Medulla oblongata (tissue), 1 donor: ENCODE data around the gene SLC23A3.

ENCODE experiments used
- DNase-seq: peaks from one replicate; pipeline ENCODE4 v3.0.0-alpha.2; 2015; ENCODE audit errors: extremely low spot score

SLC23A3 gene

GRCh38 chr2:219142329-219142728 lies 27.5 kb downstream of the SLC23A3 start:
- no peak for DNase-seq

- no peak for DNase-seq
Observed at GRCh38 chr2:219140722-219141121, 29.1 kb downstream of the SLC23A3 start.

DNA sequence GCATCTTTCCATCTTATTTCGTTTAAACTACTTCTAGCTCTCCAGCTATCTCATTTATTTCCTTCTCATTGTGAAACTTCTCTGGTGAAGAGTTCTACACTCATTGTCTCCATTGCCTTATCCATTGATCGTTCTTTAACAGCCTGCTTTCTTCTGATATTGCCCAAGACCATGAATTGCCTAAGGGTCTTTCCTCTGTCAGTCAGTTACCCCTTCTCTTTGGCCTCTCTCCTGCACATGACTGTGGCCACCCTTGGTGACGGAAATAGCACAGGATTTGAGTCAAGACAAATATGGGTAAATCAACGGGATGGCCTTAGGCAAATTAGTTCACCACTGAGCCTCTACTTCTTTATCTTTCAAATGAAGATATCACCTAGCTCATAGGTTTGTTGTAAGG lies 35.9 kb downstream of the SLC23A3 start:
- DNase-seq = no peak

- DNase-seq = no peak
Observed at GRCh38 chr2:219131744-219132143, 38.1 kb downstream of the SLC23A3 start.

- no peak for DNase-seq
Observed at GRCh38 chr2:219131327-219131726, 38.5 kb downstream of the SLC23A3 start.

DNA sequence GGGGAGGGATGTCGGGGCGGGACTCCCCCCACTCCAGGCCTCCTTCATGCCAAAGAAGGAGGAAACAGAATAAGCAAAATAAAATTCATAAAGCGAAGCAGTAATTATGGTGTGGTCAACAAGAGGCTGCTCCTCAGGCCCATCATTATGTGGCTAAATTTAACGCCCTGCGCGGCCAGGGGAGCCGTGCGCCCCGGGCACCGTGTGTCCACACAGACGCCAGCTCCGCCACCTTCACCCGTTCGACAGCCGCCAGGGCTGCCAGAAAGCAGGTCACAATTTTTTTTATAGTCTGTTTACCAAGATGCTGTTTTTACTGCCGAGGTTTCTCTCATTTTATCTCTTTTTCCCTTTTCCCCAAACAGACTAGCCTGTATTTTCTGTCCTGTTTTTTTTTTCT lies 40.2 kb downstream of the SLC23A3 start:
- DNase-seq = no peak

- no peak for DNase-seq
Observed at GRCh38 chr2:219128396-219128795, 41.4 kb downstream of the SLC23A3 start.

- no peak for DNase-seq
Observed at GRCh38 chr2:219127037-219127635, 42.7 kb downstream of the SLC23A3 start.

DNA sequence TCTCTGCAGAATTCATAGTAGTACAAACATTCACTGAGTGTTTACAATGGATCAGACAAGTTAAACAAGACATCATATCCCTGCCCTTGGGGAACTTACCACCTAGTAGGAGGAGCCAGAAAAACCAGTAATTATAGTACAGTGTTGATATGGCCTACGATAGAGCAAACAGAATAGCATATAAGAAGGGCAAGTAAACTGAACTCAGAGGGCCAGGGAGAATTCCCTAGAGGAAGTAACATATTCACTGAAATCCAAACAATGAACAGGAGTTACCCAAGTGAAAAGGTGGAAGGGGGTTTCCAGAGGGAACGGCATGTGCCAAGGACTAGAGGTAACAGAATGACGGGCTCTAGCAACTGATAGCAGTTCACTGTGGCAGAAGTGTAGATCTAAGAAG lies 43.3 kb downstream of the SLC23A3 start:
- no peak for DNase-seq

- DNase-seq = no peak
Observed at GRCh38 chr2:219125886-219126270, 44.0 kb downstream of the SLC23A3 start.

- no peak for DNase-seq
Observed at GRCh38 chr2:219125225-219125885, 44.5 kb downstream of the SLC23A3 start.

DNA sequence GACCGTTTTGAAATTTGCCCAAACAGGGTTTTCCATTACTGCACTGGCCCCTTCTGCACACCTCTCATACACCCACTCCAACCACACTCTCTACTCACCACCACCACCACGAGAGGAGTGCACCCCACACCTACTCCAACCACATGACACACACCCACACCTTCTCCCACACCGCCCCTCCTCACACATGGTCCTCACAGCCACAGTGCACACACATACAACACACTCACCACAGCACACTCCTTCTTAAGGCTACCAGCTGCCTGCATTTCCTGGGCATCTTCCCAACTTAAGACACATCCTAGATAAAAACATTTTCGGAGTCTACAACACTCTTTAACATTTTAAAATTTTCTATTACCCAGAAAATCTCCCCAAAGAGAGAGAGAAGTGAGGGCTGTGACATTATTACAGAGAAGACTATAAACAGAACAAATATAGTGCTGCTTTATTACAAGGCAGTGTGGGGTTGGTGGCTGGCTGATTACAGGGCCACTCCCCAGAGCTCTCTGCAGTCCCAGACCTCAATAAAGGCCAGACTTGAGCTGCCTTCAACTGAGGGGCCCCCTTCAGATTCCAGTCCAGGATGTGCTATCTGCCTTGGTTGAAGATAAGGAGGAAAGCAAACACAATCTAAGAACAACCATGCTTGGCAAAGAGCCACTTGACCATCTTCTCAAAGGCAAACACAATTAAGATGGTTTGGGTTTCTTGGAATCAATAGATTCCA lies 45.3 kb downstream of the SLC23A3 start:
- no peak for DNase-seq

DNA sequence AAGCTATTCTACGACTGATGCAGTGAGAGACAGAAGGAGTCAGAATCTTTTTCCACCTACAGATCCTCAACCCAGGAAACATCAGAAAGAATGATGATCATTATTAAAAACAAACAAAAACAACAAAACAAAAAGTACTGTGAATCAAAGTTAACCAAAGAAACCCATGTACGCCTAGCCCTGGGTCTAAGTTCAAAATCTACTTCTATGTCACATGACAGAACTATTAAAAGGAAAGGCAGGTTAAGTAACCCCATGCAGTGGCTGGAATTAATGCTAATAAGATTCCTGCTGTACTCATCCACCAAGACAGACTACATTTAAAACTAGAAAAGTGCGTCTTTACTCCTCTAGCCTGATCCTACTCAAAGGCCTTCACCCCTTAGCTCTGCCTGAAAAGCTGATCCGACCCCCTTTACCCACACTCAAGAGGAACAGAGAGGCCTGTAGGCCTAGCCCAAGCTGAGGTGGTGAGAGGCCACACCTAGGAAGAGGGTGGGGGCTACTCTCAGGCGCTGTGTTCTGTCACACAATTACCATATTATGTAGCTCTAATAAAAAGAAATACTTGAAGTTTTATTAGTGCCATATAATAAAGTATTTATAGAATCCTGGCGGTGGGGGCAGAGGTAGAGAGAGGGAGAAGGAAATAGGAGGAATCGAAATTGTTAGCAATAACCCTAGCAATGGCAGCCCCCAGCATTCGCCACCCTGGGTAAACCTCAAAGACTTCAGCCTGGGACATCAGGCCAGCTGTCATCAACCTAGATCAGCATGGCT lies 46.3 kb downstream of the SLC23A3 start:
- DNase-seq = no peak

GRCh38 chr2:219122202-219122980 lies 47.4 kb downstream of the SLC23A3 start:
- peak; percentile 12 for DNase-seq

GRCh38 chr2:219120082-219120481 lies 49.7 kb downstream of the SLC23A3 start:
- no peak for DNase-seq

DNA sequence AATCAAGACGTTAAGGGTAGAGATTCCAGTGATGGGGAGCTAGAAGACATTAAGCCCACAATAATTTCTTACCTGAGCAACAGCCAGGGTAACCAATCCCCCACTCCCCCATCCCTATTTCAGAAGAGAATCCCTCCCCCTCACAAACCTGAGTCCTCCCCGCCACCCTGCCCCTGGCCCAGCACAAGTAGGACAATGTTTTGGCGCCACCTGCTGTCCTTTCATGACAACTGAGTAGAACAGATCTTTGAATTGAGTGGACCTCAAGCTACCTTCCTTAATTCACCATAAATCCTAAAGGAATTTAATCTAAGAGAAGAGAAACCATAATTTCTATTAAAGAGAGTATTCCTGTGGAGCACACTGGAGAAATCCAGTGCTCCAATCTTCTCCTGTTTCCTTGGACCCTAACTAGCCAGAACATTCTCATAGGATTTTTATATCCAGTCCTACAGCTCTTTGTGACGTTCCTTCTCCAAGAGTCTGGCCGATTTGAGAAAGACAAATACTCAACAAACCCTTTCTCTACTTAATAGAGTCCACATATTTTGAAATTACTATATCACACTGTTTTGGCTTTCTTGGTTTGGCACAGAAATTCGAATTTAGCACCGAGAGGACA lies 50.3 kb downstream of the SLC23A3 start:
- DNase-seq = peak; percentile 73

GRCh38 chr2:219118504-219118903 lies 51.3 kb downstream of the SLC23A3 start:
- DNase-seq = no peak

- DNase-seq = no peak
Observed at GRCh38 chr2:219116776-219117646, 52.8 kb downstream of the SLC23A3 start.

- no peak for DNase-seq
Observed at GRCh38 chr2:219112651-219113338, 57.0 kb downstream of the SLC23A3 start.

DNA sequence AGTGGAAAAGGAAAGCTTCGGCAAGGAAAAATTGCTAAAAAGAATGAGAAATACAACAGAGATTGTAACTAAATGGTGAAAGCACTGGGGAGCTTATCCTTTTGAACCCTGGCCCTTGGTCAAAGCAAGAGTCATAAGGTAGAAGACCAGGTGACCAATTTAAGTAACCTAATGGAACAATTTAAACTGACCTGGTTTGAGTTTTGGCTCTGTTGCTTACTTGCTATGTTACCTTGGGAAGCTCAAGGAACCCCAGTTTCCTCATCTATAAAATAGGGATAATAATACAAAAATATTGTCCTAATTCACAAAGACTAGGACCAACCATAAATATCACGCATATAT lies 57.8 kb downstream of the SLC23A3 start:
- DNase-seq = no peak
